Lung (tissue), 12 donors: ENCODE data around the gene OR52E1. TPM values are rescaled to one million over a fixed set of nuclear protein-coding genes. Genes with fewer than 3 reads are reported as not detected.

Source experiments
- ATAC-seq: fragments of 200-7000 bp; cut with Tn5 transposase; one replicate; pipeline ENCODE4 v1.9.1; 2020; ENCODE audit warnings: moderate number of reproducible peaks; ENCODE audit not compliant: insufficient read depth, low FRiP score
- DNase-seq, 3 donors: peaks; one replicate each; pipeline ENCODE4 v3.0.0-alpha.2; 2013 to 2017
- H3K27ac ChIP-seq, 2 donors: one replicate each; pipeline ENCODE4 v1.5.1; 2013; ENCODE audit warnings: mild to moderate bottlenecking in 2 of 2, moderate library complexity in 2 of 2, control low read depth in 1 of 2, inconsistent platforms in 1 of 2, low read depth in 1 of 2, low read length in 1 of 2
- H3K27me3 ChIP-seq, 3 donors: one replicate each; pipeline ENCODE4 v1.5.1; 2013; ENCODE audit warnings: low read length in 2 of 3; ENCODE audit not compliant: control insufficient read depth in 3 of 3, insufficient read depth in 3 of 3
- H3K36me3 ChIP-seq, 4 donors: one replicate each; pipeline ENCODE4 v1.5.1; 2013; ENCODE audit warnings: low read length in 4 of 4, mild to moderate bottlenecking in 1 of 4, moderate library complexity in 1 of 4; ENCODE audit not compliant: control insufficient read depth in 4 of 4, insufficient read depth in 4 of 4
- H3K4me1 ChIP-seq, 5 donors: one replicate each; pipeline ENCODE4 v1.5.1; 2013; ENCODE audit warnings: low read length in 5 of 5, mild to moderate bottlenecking in 2 of 5, moderate library complexity in 1 of 5; ENCODE audit not compliant: control insufficient read depth in 5 of 5, insufficient read depth in 5 of 5
- H3K4me3 ChIP-seq: one replicate; pipeline ENCODE4 v1.5.1; 2013; ENCODE audit warnings: mild to moderate bottlenecking, control low read depth, moderate library complexity
- H3K9ac ChIP-seq, 2 donors: one replicate each; pipeline ENCODE4 v1.5.1; 2013; ENCODE audit warnings: low read length in 2 of 2, control low read depth in 1 of 2; ENCODE audit not compliant: insufficient read depth in 1 of 2
- H3K9me3 ChIP-seq, 4 donors: one replicate each; pipeline ENCODE4 v1.5.1; 2013; ENCODE audit warnings: low read length in 3 of 4, mild to moderate bottlenecking in 1 of 4, moderate library complexity in 1 of 4; ENCODE audit not compliant: control insufficient read depth in 4 of 4, insufficient read depth in 3 of 4
- CTCF ChIP-seq: IDR thresholded peaks from 2 replicates; pipeline ENCODE4 v1.5.1; 2012; ENCODE audit warnings: mild to moderate bottlenecking; ENCODE audit errors: control extremely low read depth, extremely low read depth
- WGBS, 2 donors: extraction: QIAGEN DNeasy Blood & Tissue Kit; methylation state at CpG; one replicate each; pipeline ENCODE4 v1.1.7; 2013; 5-methylcytosine and 5-hydroxymethylcytosine counted together
- polyA plus RNA-seq, 2 donors: library from polyadenylated mRNA; stranded (reverse); fragments of 200-250 nt; gene quantifications; one replicate each; pipeline ENCODE4 v1.2.1, GENCODE V29; 2013
- total RNA-seq, 2 donors: library from RNA; depleted of rRNA in 1 of 2; stranded (reverse); fragments of >200 nt in 1 of 2; gene quantifications; one replicate each; pipeline ENCODE4 v1.2.1, GENCODE V29; 2014 to 2021
- donor health status: control.
- donor health status: control.
- donor health status: Bipolar disorder and iron deficiency.
- donor health status: healthy.
- donor health status: DM: yes; HTN: yes; CAD: no.

The OR52E1 gene
- total and polyA plus RNA-seq, 4 donors, result not detected

GRCh38 chr11:5088556-5088955 is 19.2 kb downstream of the OR52E1 start:
- no peak for DNase-seq
- Histone ChIP-seq H3K27me3 (no peaks in the 10 kb centered on the region), H3K36me3 (no peaks in the 10 kb centered on the region), H3K4me1 (no peaks in the 10 kb centered on the region), H3K27ac (no peak overlapping the region), H3K9me3 (no peaks in the 10 kb centered on the region), H3K4me3 (no peak overlapping the region), H3K9ac (no peak overlapping the region)
- no peak for ATAC-seq
- TF ChIP-seq CTCF, result no peak

- WGBS, 2 donors, result 93 to 94% methylated on average over 1 of the region's 1 CpG
- no peaks in the 10 kb centered on the region for H3K9me3 ChIP-seq
- H3K36me3 ChIP-seq, result no peaks in the 10 kb centered on the region
- no peak overlapping the region for H3K4me3 ChIP-seq
- H3K4me1 ChIP-seq, result no peaks in the 10 kb centered on the region
- DNase-seq (no peak), ATAC-seq (no peak)
- no peak overlapping the region for H3K9ac ChIP-seq
- TF ChIP-seq CTCF, result no peak
- no peaks in the 10 kb centered on the region for H3K27me3 ChIP-seq
- no peak overlapping the region for H3K27ac ChIP-seq
These were observed 21.3 kb downstream of the OR52E1 start for GRCh38 chr11:5090668-5091067.

GRCh38 chr11:5092821-5093585 is 23.6 kb downstream of the OR52E1 start:
- TF ChIP-seq CTCF, result no peak
- H3K9me3 ChIP-seq, result no peaks in the 10 kb centered on the region
- no peak overlapping the region for H3K9ac ChIP-seq
- H3K36me3 ChIP-seq, result no peaks in the 10 kb centered on the region
- 84 to 90% methylated on average over 8 of the region's 8 CpGs for WGBS, 2 donors
- H3K27me3 ChIP-seq, result no peaks in the 10 kb centered on the region
- H3K4me3 ChIP-seq, result no peak overlapping the region
- no peak for DNase-seq
- H3K4me1 ChIP-seq, result no peaks in the 10 kb centered on the region
- H3K27ac ChIP-seq, result no peak overlapping the region
- no peak for ATAC-seq

- no peaks in the 10 kb centered on the region for H3K27me3 ChIP-seq
- H3K27ac ChIP-seq, result no peak overlapping the region
- TF ChIP-seq CTCF, result no peak
- no peak overlapping the region for H3K9ac ChIP-seq
- ATAC-seq (no peak), DNase-seq (no peak)
- no peaks in the 10 kb centered on the region for H3K4me1 ChIP-seq
- no peaks in the 10 kb centered on the region for H3K9me3 ChIP-seq
- 68 to 82% methylated on average over 2 of the region's 2 CpGs for WGBS, 2 donors
- H3K4me3 ChIP-seq, result no peak overlapping the region
- no peaks in the 10 kb centered on the region for H3K36me3 ChIP-seq
These were observed 26.6 kb downstream of the OR52E1 start for GRCh38 chr11:5096011-5096410.
